Cardiac fibroblast (primary cell): ENCODE results near the gene ULK4.

Experiments used
- DNase-seq, 2 donors: peaks; one replicate each; pipeline versions ENCODE4 v3.0.0 to v3.0.0-alpha.2; 2010; ENCODE audit warnings: low read depth in 2 of 2
- H3K4me3 ChIP-seq, 2 donors: replicated peaks in 1 of 2; 1 replicate in 1 of 2; 2 replicates in 1 of 2; pipeline ENCODE4 v1.5.1; 2011; ENCODE audit warnings: low read depth in 2 of 2, low read length in 2 of 2, mild to moderate bottlenecking in 2 of 2, moderate library complexity in 1 of 2
- CTCF ChIP-seq: IDR thresholded peaks from one replicate; pipeline ENCODE4 v1.5.1; 2011; ENCODE audit warnings: low read depth, mild to moderate bottlenecking, low read length, inconsistent platforms

Gene ULK4

DNA sequence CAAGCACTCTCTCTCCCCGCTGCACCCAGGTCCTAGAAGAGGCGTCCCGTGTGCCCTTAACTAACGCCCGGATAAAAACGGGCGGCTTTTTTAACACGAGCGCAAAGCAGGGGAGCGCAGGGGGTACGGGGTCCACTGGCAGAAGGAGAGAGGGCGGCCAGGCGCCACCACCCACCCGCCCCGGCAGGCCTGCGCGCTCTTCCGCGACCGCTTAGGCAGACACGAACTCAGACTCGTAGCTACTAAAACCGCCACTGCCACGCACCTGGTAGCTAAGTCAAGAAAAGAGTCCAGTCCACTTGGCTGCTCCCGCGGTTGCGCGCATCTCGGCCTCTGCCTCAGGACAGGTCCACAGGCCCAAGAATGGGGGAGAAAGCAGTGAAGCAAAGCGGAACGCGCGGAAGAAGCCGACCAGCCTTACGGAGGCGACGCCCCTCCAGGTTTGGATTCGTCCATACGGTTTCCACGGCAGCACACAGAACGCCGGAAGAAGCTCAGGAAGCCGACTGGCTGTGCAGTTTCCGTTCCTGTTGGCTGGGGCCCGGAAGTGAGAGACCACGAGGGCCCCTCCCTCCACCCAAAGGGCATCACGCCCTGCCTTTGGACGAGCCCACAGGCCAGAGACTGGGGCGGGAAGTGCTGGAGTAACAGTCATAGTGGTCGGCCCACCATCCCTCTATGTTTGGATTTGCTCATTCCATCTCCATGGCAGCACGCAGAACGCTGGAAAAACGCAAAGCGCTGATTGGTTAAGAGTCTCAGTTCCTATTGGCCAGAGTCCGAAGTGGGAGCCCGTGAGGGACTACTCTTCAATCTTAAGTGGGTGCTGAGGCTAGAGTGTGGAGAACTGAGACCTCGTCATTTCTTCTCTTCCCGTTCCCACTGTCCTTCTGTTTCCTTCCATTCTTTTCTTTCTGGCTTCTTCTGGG lies at the start of gene ULK4:
Gene ULK4 (minus strand): TSS at position 353 of the 929 bp plus-strand sequence. CDS start 7,344 bp downstream, outside the sequence.
- H3K4me3 ChIP-seq = peak within 1 kb of the TSS; percentile 84 to 90
- peak; percentile 100 for DNase-seq
- TF ChIP-seq CTCF = no peak

- no peak for TF ChIP-seq CTCF
- no peak overlapping the region for H3K4me3 ChIP-seq
- no peak for DNase-seq
These were observed 48.6 kb upstream of the ULK4 start for GRCh38 chr3:42010530-42010929.

GRCh38 chr3:42009456-42009855 lies 47.6 kb upstream of the ULK4 start:
- DNase-seq = peak in 1 of 2 donors; percentile 50
- no peak for TF ChIP-seq CTCF

GRCh38 chr3:42007785-42008184 lies 45.9 kb upstream of the ULK4 start:
- DNase-seq = no peak
- H3K4me3 ChIP-seq = no peak overlapping the region
- no peak for TF ChIP-seq CTCF

More at GRCh38 chr3:42009456-42009855, 47.6 kb upstream of the ULK4 start:
- H3K4me3 ChIP-seq = no peak overlapping the region

- DNase-seq = no peak
- no peak for TF ChIP-seq CTCF
- H3K4me3 ChIP-seq = no peak overlapping the region
These were observed 43.5 kb upstream of the ULK4 start for GRCh38 chr3:42005401-42005800.

DNA sequence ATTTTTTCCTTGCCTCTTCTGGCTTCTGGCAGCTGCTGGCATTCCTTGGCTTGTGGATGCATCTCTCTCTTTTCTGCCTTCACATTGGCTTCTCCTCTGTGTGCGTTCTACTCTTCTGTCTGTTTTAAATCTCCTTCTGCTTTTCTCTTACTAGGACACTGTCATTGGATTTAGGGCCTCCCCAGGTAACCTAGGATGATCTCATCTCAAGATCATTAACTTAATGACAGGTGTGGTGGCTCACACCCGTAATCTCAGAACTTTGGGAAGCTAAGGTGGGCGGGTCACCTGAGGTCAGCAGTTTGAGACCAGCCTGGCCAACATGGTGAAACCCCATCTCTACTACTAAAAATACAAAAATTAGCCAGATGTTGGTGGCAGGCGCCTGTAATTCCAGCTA lies 40.9 kb upstream of the ULK4 start:
- no peak for TF ChIP-seq CTCF
- no peak for DNase-seq
- no peak overlapping the region for H3K4me3 ChIP-seq

DNA sequence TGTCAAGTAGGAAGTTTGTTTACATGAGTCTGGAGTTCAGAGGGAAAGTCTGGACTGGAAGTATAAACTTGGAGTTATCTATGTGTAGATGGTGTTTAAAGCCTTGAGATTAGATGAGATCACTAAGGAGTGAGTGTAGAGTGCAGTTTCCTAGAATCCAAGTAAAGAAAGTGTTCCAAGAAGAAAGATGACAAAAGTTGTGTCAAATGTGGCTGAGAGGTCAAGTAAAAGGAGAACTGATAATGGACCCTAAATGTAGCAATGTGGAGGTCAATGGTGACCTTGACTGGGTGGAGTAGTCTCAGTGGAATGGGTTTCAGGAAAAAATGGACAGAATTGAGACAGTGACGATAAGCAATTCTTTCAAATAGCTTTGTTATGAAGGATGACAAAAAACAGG lies 39.9 kb upstream of the ULK4 start:
- no peak for TF ChIP-seq CTCF
- DNase-seq = no peak
- no peak overlapping the region for H3K4me3 ChIP-seq
